Renal cortex interstitium (tissue), 11 donors: Measurements from ENCODE around the gene INCENP. TPM values are rescaled to one million over a fixed set of nuclear protein-coding genes. Genes with fewer than 3 reads are reported as not detected.
"Not testable (repeated sequence)": the region's sequence is repeated elsewhere in the genome, so short reads cannot be mapped to it uniquely, and the experiment has no call there.

Experiments
- DNase-seq, 11 donors: peaks; one replicate each; pipeline ENCODE4 v3.0.0-alpha.2; 2013; ENCODE audit warnings: low read depth in 9 of 11, low spot score in 4 of 11; ENCODE audit errors: extremely low read depth in 1 of 11
- polyA plus RNA-seq, 3 donors: library from polyadenylated mRNA; unstranded; fragments of 120-200 nt; gene quantifications; one replicate each; pipeline ENCODE4 v1.2.1, GENCODE V29; 2013; ENCODE audit not compliant: insufficient read length in 3 of 3

Gene INCENP
- polyA plus RNA-seq, 3 donors: 35.5 to 43.4 (median 38.9) TPM

- DNase-seq: no peak
Measured at GRCh38 chr11:62152245-62153086, 28.7 kb downstream of the INCENP start.

- DNase-seq: no peak
Measured at GRCh38 chr11:62153087-62153395, 29.2 kb downstream of the INCENP start.

GRCh38 chr11:62153617-62154016 lies 29.8 kb downstream of the INCENP start:
- no peak for DNase-seq

- no peak for DNase-seq
Measured at GRCh38 chr11:62157603-62158002, 33.8 kb downstream of the INCENP start.

GRCh38 chr11:62166371-62166770 lies 42.6 kb downstream of the INCENP start:
- DNase-seq: no peak

GRCh38 chr11:62169448-62169847 lies 45.6 kb downstream of the INCENP start:
- DNase-seq: no peak

GRCh38 chr11:62169935-62170334 lies 46.1 kb downstream of the INCENP start:
- no peak for DNase-seq

GRCh38 chr11:62171261-62171723 lies 47.5 kb downstream of the INCENP start:
- DNase-seq: peak; percentile 60 to 88 (median 79)

GRCh38 chr11:62172294-62172693 lies 48.5 kb downstream of the INCENP start:
- DNase-seq: no peak

- no peak for DNase-seq
Measured at GRCh38 chr11:62176766-62177165, 53.0 kb downstream of the INCENP start.

- no peak for DNase-seq
Measured at GRCh38 chr11:62179995-62180394, 56.2 kb downstream of the INCENP start.

- no peak for DNase-seq
Measured at GRCh38 chr11:62181097-62181496, 57.3 kb downstream of the INCENP start.

GRCh38 chr11:62182147-62182891 lies 58.5 kb downstream of the INCENP start:
- no peak for DNase-seq

GRCh38 chr11:62186195-62186594 lies 62.4 kb downstream of the INCENP start:
- DNase-seq: no peak

GRCh38 chr11:62190011-62190410 lies 66.2 kb downstream of the INCENP start, which contains the start of gene SCGB1D1:
Gene SCGB1D1, plus strand, starts transcription at chr11:62190216. Its CDS starts 69 bp downstream, at chr11:62190285.
- DNase-seq: no peak

GRCh38 chr11:62193952-62194351 lies 70.1 kb downstream of the INCENP start:
- DNase-seq: peak in 2 of 11 donors; percentile 18 to 26

GRCh38 chr11:62195010-62195409 lies 71.2 kb downstream of the INCENP start:
- DNase-seq: not testable (repeated sequence)

- no peak for DNase-seq
Measured at GRCh38 chr11:62195945-62196344, 72.1 kb downstream of the INCENP start.

- DNase-seq: not testable (repeated sequence)
Measured at GRCh38 chr11:62197400-62197799, 73.6 kb downstream of the INCENP start.

GRCh38 chr11:62201376-62201775 lies 77.6 kb downstream of the INCENP start:
- DNase-seq: no peak
